GM21528 (cell line): ENCODE results near the gene EIF4B.

Experiments
- ATAC-seq: cut with Tn5 transposase; IDR thresholded peaks from one replicate; pipeline ENCODE4 v1.9.1; 2021; ENCODE audit warnings: mild to moderate bottlenecking, moderate library complexity; ENCODE audit not compliant: unreplicated experiment, low FRiP score

The EIF4B gene

GRCh38 chr12:53056901-53057300 lies 50.6 kb downstream of the EIF4B start:
- no peak for ATAC-seq

GRCh38 chr12:53057816-53058500 lies 51.7 kb downstream of the EIF4B start:
- no peak for ATAC-seq

- ATAC-seq: no peak
Observed at GRCh38 chr12:53058674-53059433, 52.6 kb downstream of the EIF4B start.

GRCh38 chr12:53059434-53060063 lies 53.3 kb downstream of the EIF4B start:
- ATAC-seq: no peak

- ATAC-seq: no peak
Observed at GRCh38 chr12:53060064-53060720, 53.9 kb downstream of the EIF4B start.

GRCh38 chr12:53060721-53061276 lies 54.5 kb downstream of the EIF4B start:
- no peak for ATAC-seq

- ATAC-seq: no peak
Observed at GRCh38 chr12:53061404-53062010, 55.3 kb downstream of the EIF4B start.

- no peak for ATAC-seq
Observed at GRCh38 chr12:53062011-53062961, 56.0 kb downstream of the EIF4B start.

- no peak for ATAC-seq
Observed at GRCh38 chr12:53062977-53063707, 56.9 kb downstream of the EIF4B start.

- ATAC-seq: no peak
Observed at GRCh38 chr12:53063708-53064612, 57.7 kb downstream of the EIF4B start.

- ATAC-seq: no peak
Observed at GRCh38 chr12:53064613-53065436, 58.6 kb downstream of the EIF4B start.

- ATAC-seq: no peak
Observed at GRCh38 chr12:53065470-53065869, 59.2 kb downstream of the EIF4B start.

- ATAC-seq: no peak
Observed at GRCh38 chr12:53065975-53066931, 60.0 kb downstream of the EIF4B start.

GRCh38 chr12:53067074-53067992 lies 61.1 kb downstream of the EIF4B start:
- no peak for ATAC-seq
